K562 (cell line): ENCODE measurements around the gene HLF. TPM values are rescaled to one million over a fixed set of nuclear protein-coding genes. Genes with fewer than 3 reads are reported as not detected.
A peak's percentile ranks its signal among the peaks of the same experiment; 100 is the strongest.

Source experiments
- ATAC-seq: fragments of 200-7000 bp; cut with Tn5 transposase; 3 replicates; pipeline ENCODE4 v1.9.1; 2020; ENCODE audit warnings: moderate library complexity
- BruUV-seq: library from RNA; stranded (reverse); fragments of 400-500 nt; replicated peaks from 2 replicates; lab custom pipeline; 2021; lab: Mats Ljungman, UMichigan
- CTCF ChIA-PET: fragments of 300-600 bp; formaldehyde crosslinking; extraction: SDS; loops from one replicate; lab custom pipeline; 2021; ENCODE audit warnings: low intra/inter-chr PET ratio; lab: Yijun Ruan, JAX
- POLR2A ChIA-PET: fragments of 300-600, 350-650 bp; sonication (Branson Sonifier 250); formaldehyde crosslinking; extraction: SDS; loops from one replicate; lab custom pipeline; 2021; ENCODE audit warnings: antibody characterized with exemption, inconsistent platforms; lab: Yijun Ruan, JAX
- DNase-seq, 4 experiments: peaks; one replicate each; pipeline versions ENCODE4 v3.0.0 to v3.0.0-alpha.2; 2011 to 2018; ENCODE audit warnings: low spot score in 3 of 4, mixed read lengths in 3 of 4; ENCODE audit errors: extremely low read depth in 1 of 4
- FAIRE-seq: peaks from 2 replicates; lab custom pipeline; 2011; peaks lifted over from hg19 to GRCh38; lab: Jason Lieb, UNC
- H2AFZ ChIP-seq: 2 replicates; pipeline ENCODE4 v1.6.0; 2011; ENCODE audit warnings: low read depth, low read length, control low read depth, inconsistent platforms
- H3K27ac ChIP-seq: fragments of 200-600 bp; 3 replicates; pipeline ENCODE4 v1.8.0; 2011; ENCODE audit warnings: low read depth, mild to moderate bottlenecking, control low read depth, inconsistent platforms, low read length, moderate library complexity, mixed read lengths; ENCODE audit errors: extremely low read depth
- H3K27me3 ChIP-seq, 2 experiments: fragments of 300-600 bp in 1 of 2; 2 replicates in 1 of 2; 3 replicates in 1 of 2; pipeline versions ENCODE4 v1.6.0 to v1.8.0; 2011; ENCODE audit warnings: inconsistent platforms in 2 of 2, low read length in 2 of 2, mild to moderate bottlenecking in 1 of 2, mixed read lengths in 1 of 2, moderate library complexity in 1 of 2; ENCODE audit not compliant: control insufficient read depth in 2 of 2, insufficient read depth in 2 of 2
- H3K36me3 ChIP-seq: fragments of 300-600 bp; 3 replicates; pipeline ENCODE4 v1.8.0; 2011; ENCODE audit warnings: mild to moderate bottlenecking, low read length, inconsistent platforms; ENCODE audit not compliant: control insufficient read depth, insufficient read depth
- H3K4me1 ChIP-seq, 2 experiments: fragments of 200-600 bp in 1 of 2; replicated peaks in 1 of 2; 2 replicates in 1 of 2; 3 replicates in 1 of 2; pipeline versions ENCODE4 v1.5.1 to v1.8.0; 2011; ENCODE audit warnings: inconsistent platforms in 2 of 2, low read length in 2 of 2, mild to moderate bottlenecking in 1 of 2, mixed read lengths in 1 of 2, moderate library complexity in 1 of 2; ENCODE audit not compliant: control insufficient read depth in 2 of 2, insufficient read depth in 2 of 2
- H3K4me2 ChIP-seq: 2 replicates; pipeline ENCODE4 v1.6.1; 2011; ENCODE audit warnings: low read length, control low read depth, inconsistent platforms, mixed read lengths; ENCODE audit not compliant: insufficient read depth
- H3K4me3 ChIP-seq: fragments of 200-600 bp; sonication (generic), shearing (Covaris generic); 2 replicates; pipeline ENCODE4 v1.5.1; 2016; ENCODE audit warnings: control low read depth, inconsistent platforms
- H3K79me2 ChIP-seq: fragments of 200-600 bp; 3 replicates; pipeline ENCODE4 v1.8.0; 2011; ENCODE audit warnings: low read length, inconsistent platforms; ENCODE audit not compliant: control insufficient read depth, insufficient read depth
- H3K9ac ChIP-seq, 2 experiments: 2 replicates each; pipeline versions ENCODE4 v1.6.0 to v1.6.1; 2011; ENCODE audit warnings: low read depth in 2 of 2, low read length in 2 of 2, control low read depth in 1 of 2, inconsistent platforms in 1 of 2, mild to moderate bottlenecking in 1 of 2, mixed read lengths in 1 of 2; ENCODE audit not compliant: insufficient read depth in 1 of 2
- H3K9me1 ChIP-seq: one replicate; pipeline ENCODE4 v1.6.0; 2011; ENCODE audit warnings: inconsistent platforms, mild to moderate bottlenecking, low read length, moderate library complexity; ENCODE audit not compliant: control insufficient read depth, insufficient read depth
- H3K9me3 ChIP-seq: replicated peaks from 2 replicates; pipeline ENCODE4 v1.5.1; 2011; ENCODE audit warnings: low read depth, low read length, inconsistent platforms; ENCODE audit not compliant: control insufficient read depth, insufficient read depth
- H4K20me1 ChIP-seq: replicated peaks from 2 replicates; pipeline ENCODE4 v1.6.1; 2011; ENCODE audit warnings: low read length, inconsistent platforms, mixed read lengths; ENCODE audit not compliant: control insufficient read depth, insufficient read depth
- C11orf30 ChIP-seq: fragments of 450-650 bp; IDR thresholded peaks from 2 replicates; pipeline ENCODE4 v1.6.1; 2016; ENCODE audit warnings: low read depth, mild to moderate bottlenecking
- ZNF184 ChIP-seq: sonication (generic); formaldehyde crosslinking; IDR thresholded peaks from 2 replicates; pipeline ENCODE4 v1.5.0; 2020; ENCODE audit warnings: missing genetic modification reagents
- ZNF316 ChIP-seq: fragments of 450-650 bp; IDR thresholded peaks from 2 replicates; pipeline ENCODE4 v1.6.1; 2016
- WGBS: fragments of 100-300 bp; shearing (Covaris generic); methylation state at CpG from one replicate; pipeline ENCODE4 v1.1.6; 2016; ENCODE audit warnings: low coverage, mixed read lengths; ENCODE audit not compliant: insufficient coverage; ENCODE audit errors: missing lambda C conversion rate; 5-methylcytosine and 5-hydroxymethylcytosine counted together
- in situ Hi-C: fragments of 300-500 bp; cut with MboI; formaldehyde crosslinking; loops from 4 replicates; pipeline ENCODE4 v1.15.0; 2018; ENCODE audit warnings: inconsistent platforms, mixed read lengths
- intact Hi-C: fragments of 100-400 bp; cut with micrococcal nuclease; formaldehyde crosslinking; loops from 2 replicates; pipeline ENCODE4 v1.14.2; 2022
- polyA plus RNA-seq, 8 experiments: library from polyadenylated mRNA; depleted of rRNA in 4 of 8; stranded (reverse) in 5 of 8; unstranded in 3 of 8; fragments of >200 nt; fragmentation: Nextera tagmentation in 2 of 8; fragmentation: Illumina TruSeq in 1 of 8; extraction: Ambion mirVana in 2 of 8; extraction: Trizol in 1 of 8; gene quantifications; 2 replicates each; pipeline versions ENCODE4 v1.2.1 to v1.2.3, GENCODE V29; 2011 to 2014; ENCODE audit warnings: inconsistent platforms in 1 of 8, missing spikeins in 1 of 8
- total RNA-seq, 7 experiments: library from RNA; depleted of rRNA in 6 of 7; stranded (reverse); fragments of >200 nt in 6 of 7; fragmentation: Illumina TruSeq in 2 of 7; extraction: Trizol in 2 of 7; gene quantifications; 2 replicates each; pipeline versions ENCODE4 v1.2.1 to v1.2.3, GENCODE V29; 2011 to 2021; ENCODE audit warnings: low replicate concordance in 1 of 7
- TF ChIP-seq, protein P1 (sequence below): sonication (generic); IDR thresholded peaks from 2 replicates; pipeline ENCODE4 v1.6.1; 2016

The HLF gene
- total and polyA plus RNA-seq, 9 of the 15 experiments (the other 6 are each of a cell fraction or from before 2014, with no cell fraction given), result 0.03 to 0.24 (median 0.09) TPM

DNA sequence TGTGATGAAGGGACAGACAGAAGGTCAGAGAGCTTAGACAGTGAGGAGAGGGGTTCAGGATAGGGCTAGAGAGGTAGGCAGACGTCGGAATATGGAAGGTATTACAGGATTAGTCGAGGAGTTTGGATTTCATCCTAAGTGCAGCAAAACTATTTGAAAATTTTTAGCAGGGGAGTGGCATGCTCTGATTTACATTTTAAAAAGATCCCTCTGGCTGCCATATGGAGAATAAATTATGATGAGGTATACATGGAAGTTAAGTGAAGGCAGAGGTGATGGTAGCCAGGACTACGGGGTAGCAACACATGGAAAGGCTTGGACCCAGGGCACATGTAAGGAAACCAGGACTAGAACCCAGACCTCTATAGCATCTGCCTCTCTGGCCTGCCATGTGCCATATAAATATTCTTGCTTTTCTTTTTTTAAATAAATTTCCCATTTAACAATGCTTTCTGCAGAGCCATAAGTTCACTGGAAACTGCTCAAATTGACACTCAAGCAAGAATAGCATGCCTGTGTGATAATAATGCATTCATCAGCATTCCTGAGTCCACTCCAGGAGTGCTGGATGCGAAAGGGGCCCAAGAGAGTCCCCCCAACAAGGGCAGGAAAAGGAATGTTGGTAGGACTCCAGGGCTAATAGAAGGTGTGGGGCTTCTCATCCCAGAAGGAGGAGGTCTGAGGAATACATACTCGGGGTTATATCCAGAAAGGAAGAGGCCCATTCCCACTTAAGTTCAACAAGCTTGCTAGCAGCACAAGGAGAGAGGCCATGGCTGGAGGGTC lies 78.2 kb downstream of the HLF start:
- in situ Hi-C loops (no loop called here), intact Hi-C loops (loop anchor here (10.0 kb wide), 1 partner anchor 108 kb away; no protein-coding TSS in a partner anchor)

More for the DNA sequence above, 78.2 kb downstream of the HLF start:
- CTCF ChIA-PET, result no interaction called here
- no peak overlapping the region for H3K4me3 ChIP-seq
- H4K20me1 ChIP-seq, result no peaks in the 10 kb centered on the region
- peak overlapping the region; percentile 83 for H2AFZ ChIP-seq
- BruUV-seq, result no TSS peak
- POLR2A ChIA-PET, result interaction anchor here (0.5 kb wide), 1 partner anchor 9 kb away, joined by 4 read pairs; no protein-coding TSS in a partner anchor
- ATAC-seq (no peak), DNase-seq (no peak), FAIRE-seq (no peak)
- H3K9me3 ChIP-seq, result 0 out of 2 replicates have a peak, but pooled peaks cover 2% of the 10 kb centered on the region
- H3K9ac ChIP-seq, result 0 out of 4 replicates have a peak overlapping the region, but pooled peaks of 1 of the 2 experiments have one; percentile 57
- H3K79me2 ChIP-seq, result no peaks in the 10 kb centered on the region
- peaks cover 18 to 38% of the 10 kb centered on the region in 2 experiments for H3K4me1 ChIP-seq
- H3K4me2 ChIP-seq, result no peak overlapping the region
- 82% methylated on average over 6 of the region's 6 CpGs for WGBS
- H3K27me3 ChIP-seq, result no peaks in the 10 kb centered on the region
- TF ChIP-seq, protein P1, sequence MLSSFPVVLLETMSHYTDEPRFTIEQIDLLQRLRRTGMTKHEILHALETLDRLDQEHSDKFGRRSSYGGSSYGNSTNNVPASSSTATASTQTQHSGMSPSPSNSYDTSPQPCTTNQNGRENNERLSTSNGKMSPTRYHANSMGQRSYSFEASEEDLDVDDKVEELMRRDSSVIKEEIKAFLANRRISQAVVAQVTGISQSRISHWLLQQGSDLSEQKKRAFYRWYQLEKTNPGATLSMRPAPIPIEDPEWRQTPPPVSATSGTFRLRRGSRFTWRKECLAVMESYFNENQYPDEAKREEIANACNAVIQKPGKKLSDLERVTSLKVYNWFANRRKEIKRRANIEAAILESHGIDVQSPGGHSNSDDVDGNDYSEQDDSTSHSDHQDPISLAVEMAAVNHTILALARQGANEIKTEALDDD, result no peak
- no peak for TF ChIP-seq ZNF184 (CRISPR knock-in tag)
- peak; percentile 47 for TF ChIP-seq C11orf30
- peak; percentile 49; the same call in 1 of the 2 replicates for TF ChIP-seq ZNF316
- peak overlapping the region; percentile 81; the same call in 2 of the 3 replicates for H3K27ac ChIP-seq
- no peaks in the 10 kb centered on the region for H3K9me1 ChIP-seq
- H3K36me3 ChIP-seq, result no peaks in the 10 kb centered on the region
